Smooth muscle cell (in vitro differentiated cells): Measurements from ENCODE around the gene DACT2. TPM values are rescaled to one million over a fixed set of nuclear protein-coding genes. Genes with fewer than 3 reads are reported as not detected.

ENCODE experiments used
- DNase-seq: peaks from one replicate; lab custom pipeline; 2025; ENCODE audit not compliant: unreplicated experiment; lab: John Stamatoyannopoulos, UW
- H2AFZ ChIP-seq: fragments of 200-600 bp; sonication (generic); 2 replicates; pipeline ENCODE4 v1.6.0; 2016; ENCODE audit warnings: antibody characterized with exemption, low read depth, mild to moderate bottlenecking
- H3F3A ChIP-seq: fragments of 200-600 bp; sonication (generic); 2 replicates; pipeline ENCODE4 v1.6.0; 2017; ENCODE audit warnings: antibody characterized with exemption, low read depth
- H3K27ac ChIP-seq: fragments of 200-600 bp; sonication (generic); 2 replicates; pipeline ENCODE4 v1.5.1; 2016; ENCODE audit warnings: low read depth, mild to moderate bottlenecking
- H3K27me3 ChIP-seq: fragments of 200-600 bp; sonication (generic); 2 replicates; pipeline ENCODE4 v1.6.1; 2016; ENCODE audit warnings: low read depth, mild to moderate bottlenecking
- H3K36me3 ChIP-seq: fragments of 200-600 bp; sonication (generic); 2 replicates; pipeline ENCODE4 v1.5.1; 2016; ENCODE audit warnings: low read depth
- H3K4me1 ChIP-seq: fragments of 200-600 bp; sonication (generic); 2 replicates; pipeline ENCODE4 v1.5.1; 2016; ENCODE audit warnings: low read depth
- H3K4me2 ChIP-seq: fragments of 200-600 bp; sonication (generic); 2 replicates; pipeline ENCODE4 v1.6.0; 2016; ENCODE audit warnings: mild to moderate bottlenecking
- H3K4me3 ChIP-seq: fragments of 200-600 bp; sonication (generic); 2 replicates; pipeline ENCODE4 v1.5.1; 2016; ENCODE audit warnings: mild to moderate bottlenecking
- H3K79me2 ChIP-seq: fragments of 200-600 bp; sonication (generic); 2 replicates; pipeline ENCODE4 v1.6.0; 2016; ENCODE audit warnings: low read depth, mild to moderate bottlenecking
- H3K9ac ChIP-seq: fragments of 200-600 bp; sonication (generic); 2 replicates; pipeline ENCODE4 v1.6.0; 2016; ENCODE audit warnings: low read depth
- H3K9me3 ChIP-seq: fragments of 200-600 bp; sonication (generic); replicated peaks from 2 replicates; pipeline ENCODE4 v1.5.1; 2016; ENCODE audit warnings: low read depth
- H4K20me1 ChIP-seq: fragments of 200-600 bp; sonication (generic); 2 replicates; pipeline ENCODE4 v1.6.0; 2016; ENCODE audit warnings: low read depth
- WGBS: methylation state at CpG from one replicate; pipeline ENCODE4 v1.1.7; 2016; ENCODE audit warnings: low lambda C conversion rate; 5-methylcytosine and 5-hydroxymethylcytosine counted together
- polyA plus RNA-seq: library from polyadenylated mRNA; unstranded; fragments of >200 nt; fragmentation: Nextera tagmentation; extraction: Ambion mirVana; gene quantifications from 2 replicates; pipeline ENCODE4 v1.2.1, GENCODE V29; 2016
- total RNA-seq: library from RNA; depleted of rRNA; stranded (reverse); fragments of >200 nt; gene quantifications from 2 replicates; pipeline ENCODE4 v1.2.3, GENCODE V29; 2014
- TF ChIP-seq, protein P1 (sequence below): fragments of 200-600 bp; sonication (generic); IDR thresholded peaks from 2 replicates; pipeline ENCODE4 v1.5.1; 2017; ENCODE audit warnings: borderline replicate concordance, mild to moderate bottlenecking, antibody characterized with exemption; ENCODE audit not compliant: insufficient read depth, poor library complexity, severe bottlenecking

Gene DACT2
- total and polyA plus RNA-seq, 2 experiments from 2014 or later = 0.06 to 0.18 TPM

DNA sequence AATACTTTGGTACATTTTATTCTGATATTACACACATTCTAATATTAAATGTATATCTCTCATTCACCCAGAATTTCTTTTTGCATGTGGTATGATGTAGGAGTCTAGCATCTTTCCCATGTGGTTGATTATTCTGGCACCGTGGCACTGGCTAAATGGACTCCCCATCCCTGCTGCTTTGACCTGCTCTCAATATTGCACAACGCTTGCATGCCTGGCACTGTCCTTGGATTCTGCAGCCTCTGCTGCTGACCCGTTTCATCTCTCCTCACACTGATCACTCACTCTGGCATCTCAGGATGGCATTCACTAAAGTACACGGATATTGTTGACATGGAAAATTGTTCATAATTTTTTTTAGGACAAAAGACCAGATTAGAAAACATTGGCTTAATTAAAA lies 11.5 kb upstream of the DACT2 start:
- DNase-seq = no peak
- Histone ChIP-seq H3K27me3 (peaks cover 48% of the 10 kb centered on the region), H2AFZ (no peak overlapping the region), H3K4me1 (peaks cover 19% of the 10 kb centered on the region), H3K9me3 (no peaks in the 10 kb centered on the region), H3K9ac (no peak overlapping the region), H3K36me3 (no peaks in the 10 kb centered on the region), H3K4me2 (no peak overlapping the region), H3F3A (peaks cover 7% of the 10 kb centered on the region), H3K79me2 (no peaks in the 10 kb centered on the region), H4K20me1 (no peaks in the 10 kb centered on the region), H3K4me3 (no peak overlapping the region), H3K27ac (no peak overlapping the region)
- WGBS = 86% methylated on average over 4 of the region's 4 CpGs
- TF ChIP-seq, protein P1, sequence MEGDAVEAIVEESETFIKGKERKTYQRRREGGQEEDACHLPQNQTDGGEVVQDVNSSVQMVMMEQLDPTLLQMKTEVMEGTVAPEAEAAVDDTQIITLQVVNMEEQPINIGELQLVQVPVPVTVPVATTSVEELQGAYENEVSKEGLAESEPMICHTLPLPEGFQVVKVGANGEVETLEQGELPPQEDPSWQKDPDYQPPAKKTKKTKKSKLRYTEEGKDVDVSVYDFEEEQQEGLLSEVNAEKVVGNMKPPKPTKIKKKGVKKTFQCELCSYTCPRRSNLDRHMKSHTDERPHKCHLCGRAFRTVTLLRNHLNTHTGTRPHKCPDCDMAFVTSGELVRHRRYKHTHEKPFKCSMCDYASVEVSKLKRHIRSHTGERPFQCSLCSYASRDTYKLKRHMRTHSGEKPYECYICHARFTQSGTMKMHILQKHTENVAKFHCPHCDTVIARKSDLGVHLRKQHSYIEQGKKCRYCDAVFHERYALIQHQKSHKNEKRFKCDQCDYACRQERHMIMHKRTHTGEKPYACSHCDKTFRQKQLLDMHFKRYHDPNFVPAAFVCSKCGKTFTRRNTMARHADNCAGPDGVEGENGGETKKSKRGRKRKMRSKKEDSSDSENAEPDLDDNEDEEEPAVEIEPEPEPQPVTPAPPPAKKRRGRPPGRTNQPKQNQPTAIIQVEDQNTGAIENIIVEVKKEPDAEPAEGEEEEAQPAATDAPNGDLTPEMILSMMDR = no peak

DNA sequence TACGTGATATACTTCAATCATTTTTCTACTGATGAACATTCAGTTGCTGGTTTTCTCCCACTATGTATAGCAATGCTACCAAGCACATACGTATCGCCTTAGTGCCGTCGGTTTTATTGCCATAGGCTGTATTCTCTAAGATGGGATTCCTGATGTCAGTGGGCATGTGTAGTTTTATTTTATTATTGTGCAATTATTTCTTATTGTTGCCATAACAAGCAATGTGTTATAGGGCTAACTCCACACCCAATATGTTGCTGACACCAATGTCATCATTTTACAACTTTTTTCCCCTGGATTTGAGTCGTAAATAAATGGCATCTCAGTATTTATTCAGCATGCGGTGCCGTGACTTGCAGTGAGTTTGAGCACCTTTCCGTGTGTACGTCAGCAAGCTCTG lies 10.8 kb upstream of the DACT2 start:
- no peaks in the 10 kb centered on the region for H3K36me3 ChIP-seq
- H3K79me2 ChIP-seq = no peaks in the 10 kb centered on the region
- H3K4me2 ChIP-seq = no peak overlapping the region
- H3K27me3 ChIP-seq = peaks cover 41% of the 10 kb centered on the region
- TF ChIP-seq, protein P1 = no peak
- no peak overlapping the region for H3K4me3 ChIP-seq
- peaks cover 21% of the 10 kb centered on the region for H3K4me1 ChIP-seq
- no peak overlapping the region for H2AFZ ChIP-seq
- peaks cover 11% of the 10 kb centered on the region for H3F3A ChIP-seq
- no peaks in the 10 kb centered on the region for H4K20me1 ChIP-seq
- no peak for DNase-seq
- H3K9me3 ChIP-seq = no peaks in the 10 kb centered on the region
- H3K27ac ChIP-seq = no peak overlapping the region
- no peak overlapping the region for H3K9ac ChIP-seq
- WGBS = 96% methylated on average over 10 of the region's 10 CpGs

DNA sequence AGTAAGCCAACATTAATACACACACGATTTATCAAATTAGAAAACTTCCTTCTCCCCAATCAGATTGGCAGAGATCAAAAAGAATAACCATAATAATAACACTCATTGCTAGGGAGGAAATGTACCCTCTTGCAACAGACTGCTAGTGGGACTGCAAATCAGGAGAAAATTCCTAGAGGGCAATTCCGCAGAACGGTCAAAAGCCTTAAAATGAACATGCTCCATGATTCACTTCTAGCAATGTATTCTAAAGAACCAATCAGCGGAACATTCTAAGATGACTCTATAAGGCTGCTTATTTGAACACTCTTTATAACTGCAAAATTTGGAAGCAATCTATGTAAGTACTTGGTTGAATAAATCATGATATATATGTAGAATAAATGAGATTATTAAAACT lies 8.5 kb upstream of the DACT2 start:
- peaks cover 43% of the 10 kb centered on the region for H3K27me3 ChIP-seq
- H3K27ac ChIP-seq = no peak overlapping the region
- no peak overlapping the region for H3K9ac ChIP-seq
- DNase-seq = no peak
- H4K20me1 ChIP-seq = no peaks in the 10 kb centered on the region
- no peaks in the 10 kb centered on the region for H3K36me3 ChIP-seq
- H3K4me2 ChIP-seq = no peak overlapping the region
- H3K9me3 ChIP-seq = no peaks in the 10 kb centered on the region
- TF ChIP-seq, protein P1 = no peak
- 93% methylated on average over 4 of the region's 4 CpGs for whole genome bisulfite sequencing
- H3K4me1 ChIP-seq = peaks cover 21% of the 10 kb centered on the region
- no peak overlapping the region for H2AFZ ChIP-seq
- H3F3A ChIP-seq = peaks cover 11% of the 10 kb centered on the region
- no peak overlapping the region for H3K4me3 ChIP-seq
- H3K79me2 ChIP-seq = no peaks in the 10 kb centered on the region

DNA sequence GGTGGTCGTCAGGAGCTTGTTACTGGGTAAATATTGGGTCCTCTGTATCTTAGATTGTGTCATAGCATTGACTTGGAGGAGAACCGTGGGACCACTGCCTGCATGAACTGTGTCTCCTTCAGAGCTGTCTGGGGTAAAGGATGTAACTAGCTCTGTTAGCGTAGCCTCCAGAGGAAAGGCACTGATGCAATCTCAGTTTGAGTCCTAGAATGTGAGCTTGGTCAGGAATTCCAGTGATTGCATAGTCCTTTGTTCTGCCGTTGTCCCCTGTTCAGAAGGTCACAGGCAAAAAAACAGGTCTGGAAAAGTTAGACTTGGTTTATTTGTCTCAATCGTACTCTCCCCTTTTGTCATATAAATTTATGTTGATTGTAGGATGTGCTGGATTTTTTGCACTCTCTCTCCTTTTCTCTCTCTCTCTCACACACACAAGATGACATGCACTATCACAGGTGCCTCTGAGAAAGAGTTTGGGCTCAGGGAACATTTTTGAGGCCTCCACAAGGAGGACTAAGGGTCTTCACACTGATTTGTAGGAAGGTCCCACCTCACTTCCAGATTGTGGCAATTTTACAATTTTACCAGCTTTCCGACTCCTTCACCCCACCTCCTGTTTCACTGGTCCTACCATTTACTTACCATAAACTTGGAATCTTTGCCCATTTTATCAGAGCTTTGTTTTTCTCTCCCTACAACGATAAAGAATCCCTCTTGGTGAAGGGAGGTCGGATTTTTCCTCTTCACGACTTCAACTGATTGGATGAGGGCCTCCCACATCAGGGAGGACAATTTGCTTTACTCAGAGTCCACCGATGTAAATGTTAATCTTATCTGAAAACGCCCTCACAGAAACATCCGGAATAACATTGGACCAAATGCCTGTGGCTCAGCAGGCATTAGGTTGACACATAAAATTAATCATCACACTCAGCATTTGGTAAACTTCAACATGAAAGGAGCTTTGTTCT lies 7.0 kb upstream of the DACT2 start:
- TF ChIP-seq, protein P1 = no peak
- no peak for DNase-seq
- no peak overlapping the region for H3K4me3 ChIP-seq
- H3K36me3 ChIP-seq = no peaks in the 10 kb centered on the region
- peaks cover 40% of the 10 kb centered on the region for H3K27me3 ChIP-seq
- peak overlapping the region; percentile 70 for H3K4me2 ChIP-seq
- no peaks in the 10 kb centered on the region for H3K9me3 ChIP-seq
- H3K4me1 ChIP-seq = peaks cover 13% of the 10 kb centered on the region
- no peaks in the 10 kb centered on the region for H4K20me1 ChIP-seq
- H2AFZ ChIP-seq = no peak overlapping the region
- peak overlapping the region; percentile 48 for H3K9ac ChIP-seq
- H3K27ac ChIP-seq = peak overlapping the region; percentile 58
- 16% methylated on average over 12 of the region's 12 CpGs for WGBS
- H3F3A ChIP-seq = peaks cover 11% of the 10 kb centered on the region
- H3K79me2 ChIP-seq = no peaks in the 10 kb centered on the region
